GM10266 (cell line): ENCODE results near the gene IPO8.

Experiments
- DNase-seq: peaks from one replicate; pipeline ENCODE4 v3.0.0; 2012; ENCODE audit errors: extremely low spot score
- TF ChIP-seq, protein P1 (sequence below): IDR thresholded peaks from 2 replicates; pipeline ENCODE4 v1.5.1; 2012; ENCODE audit warnings: mild to moderate bottlenecking, low read depth; ENCODE audit not compliant: control insufficient read depth, insufficient read depth; ENCODE audit errors: missing control alignments

The IPO8 gene

GRCh38 chr12:30687265-30687986 lies 8.2 kb downstream of the IPO8 start:
- TF ChIP-seq, protein P1, sequence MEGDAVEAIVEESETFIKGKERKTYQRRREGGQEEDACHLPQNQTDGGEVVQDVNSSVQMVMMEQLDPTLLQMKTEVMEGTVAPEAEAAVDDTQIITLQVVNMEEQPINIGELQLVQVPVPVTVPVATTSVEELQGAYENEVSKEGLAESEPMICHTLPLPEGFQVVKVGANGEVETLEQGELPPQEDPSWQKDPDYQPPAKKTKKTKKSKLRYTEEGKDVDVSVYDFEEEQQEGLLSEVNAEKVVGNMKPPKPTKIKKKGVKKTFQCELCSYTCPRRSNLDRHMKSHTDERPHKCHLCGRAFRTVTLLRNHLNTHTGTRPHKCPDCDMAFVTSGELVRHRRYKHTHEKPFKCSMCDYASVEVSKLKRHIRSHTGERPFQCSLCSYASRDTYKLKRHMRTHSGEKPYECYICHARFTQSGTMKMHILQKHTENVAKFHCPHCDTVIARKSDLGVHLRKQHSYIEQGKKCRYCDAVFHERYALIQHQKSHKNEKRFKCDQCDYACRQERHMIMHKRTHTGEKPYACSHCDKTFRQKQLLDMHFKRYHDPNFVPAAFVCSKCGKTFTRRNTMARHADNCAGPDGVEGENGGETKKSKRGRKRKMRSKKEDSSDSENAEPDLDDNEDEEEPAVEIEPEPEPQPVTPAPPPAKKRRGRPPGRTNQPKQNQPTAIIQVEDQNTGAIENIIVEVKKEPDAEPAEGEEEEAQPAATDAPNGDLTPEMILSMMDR, result no peak
- no peak for DNase-seq

GRCh38 chr12:30679241-30679640 lies 16.4 kb downstream of the IPO8 start:
- no peak for DNase-seq
- TF ChIP-seq, protein P1, result no peak

DNA sequence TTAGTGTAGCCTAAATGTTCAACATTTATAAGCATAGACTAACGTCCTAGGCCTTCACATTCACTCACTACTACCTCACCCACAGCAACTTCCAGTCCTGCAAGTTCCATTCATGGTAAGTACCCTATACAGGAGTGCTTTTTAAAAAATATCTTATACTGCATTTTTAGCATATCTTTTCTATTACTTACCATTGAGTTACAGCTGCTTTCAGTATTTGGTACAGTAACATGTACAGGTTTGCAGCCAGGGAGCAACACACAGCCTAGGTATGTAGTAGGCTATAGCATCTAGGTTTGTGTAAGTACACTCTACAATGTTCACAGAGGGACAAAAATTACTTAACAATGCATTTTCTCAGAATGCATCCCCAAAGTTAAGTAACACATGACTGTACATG lies 17.4 kb downstream of the IPO8 start:
- no peak for DNase-seq
- TF ChIP-seq, protein P1, result no peak

DNA sequence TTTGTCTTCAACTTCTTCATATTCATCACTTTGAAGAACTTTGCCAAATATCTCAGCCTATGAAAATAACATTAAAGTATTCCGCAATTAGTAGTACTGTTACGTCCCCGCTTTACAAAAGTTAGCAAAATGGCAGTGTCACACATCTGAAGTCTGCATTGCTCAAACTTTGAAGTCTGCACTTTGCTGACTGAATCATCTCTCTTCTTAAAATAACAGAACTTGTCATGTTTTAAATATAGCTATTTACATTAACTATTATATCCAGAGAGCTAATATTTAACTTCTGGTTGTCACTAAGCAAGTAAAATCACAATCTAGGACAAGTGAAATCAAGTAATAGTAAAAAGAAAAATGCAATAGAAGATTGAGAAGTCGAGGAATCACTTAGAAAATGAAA lies 34.5 kb downstream of the IPO8 start:
- TF ChIP-seq, protein P1, result no peak
- DNase-seq, result no peak

GRCh38 chr12:30652034-30652696 lies 43.5 kb downstream of the IPO8 start:
- TF ChIP-seq, protein P1, result no peak
- no peak for DNase-seq

GRCh38 chr12:30646821-30647220 lies 48.8 kb downstream of the IPO8 start:
- TF ChIP-seq, protein P1, result no peak
- DNase-seq, result no peak

DNA sequence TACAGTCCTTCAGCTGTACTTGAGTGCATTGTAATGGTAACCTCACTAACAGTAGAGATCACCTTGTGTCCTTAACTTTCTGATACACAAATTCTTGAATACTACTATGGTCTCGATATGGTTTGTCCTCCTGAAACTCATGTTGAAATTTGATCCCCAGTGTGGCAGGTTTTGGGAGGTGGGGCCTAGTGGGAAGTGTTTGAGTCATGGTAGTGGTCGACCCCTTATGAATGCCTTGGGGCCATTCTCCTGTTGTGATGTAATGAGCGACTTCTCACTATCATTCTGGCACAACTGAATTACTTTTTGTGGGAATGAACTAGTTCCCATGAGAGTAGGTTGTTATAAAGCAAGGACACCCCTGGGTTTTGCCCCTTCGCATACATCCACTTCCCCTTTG lies 52.3 kb downstream of the IPO8 start:
- no peak for DNase-seq
- TF ChIP-seq, protein P1, result no peak
